ENCODE data around the gene FMR1.

FMR1 gene

DNA sequence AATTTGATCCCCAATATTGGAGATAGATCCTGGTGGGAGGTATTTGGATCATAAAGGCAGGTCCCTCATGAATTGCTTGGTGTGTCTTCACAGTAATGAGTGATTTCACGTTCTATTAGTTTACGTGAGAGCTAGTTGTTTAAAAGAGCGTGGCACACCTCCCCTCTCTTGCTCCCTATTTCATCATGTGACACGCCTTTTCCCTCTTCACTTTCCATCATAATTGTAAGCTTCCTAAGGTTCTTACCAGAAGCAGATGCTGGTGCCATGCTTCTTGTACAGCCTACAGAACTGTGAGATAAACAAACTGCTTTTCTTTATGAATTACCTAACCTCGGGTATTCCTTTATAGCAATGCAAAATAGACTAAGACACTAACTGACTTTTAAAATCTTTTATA, 34.0 kb upstream of the FMR1 start:
- no peak overlapping the region for H2BK5ac ChIP-seq (ENCODE audit: low read depth, low read length, poor library complexity, severe bottlenecking)
- no peak overlapping the region for H3K4me2 ChIP-seq (ENCODE audit: low read length, poor library complexity, severe bottlenecking)
- H2BK15ac ChIP-seq (ENCODE audit: low read depth, poor library complexity, severe bottlenecking) = no peak overlapping the region
- no peaks in the 10 kb centered on the region for H3K27me3 ChIP-seq (ENCODE audit: control insufficient read depth in 1 of 2, insufficient read depth in 1 of 2, low read length in 2 of 2)
- H3K4me3 ChIP-seq (ENCODE audit: insufficient read depth in 1 of 2, low read depth in 1 of 2, low read length in 2 of 2) = no peak overlapping the region
- H2AK5ac ChIP-seq (ENCODE audit: low read length, severe bottlenecking) = no peak overlapping the region
- H3K79me1 ChIP-seq (replicated peaks; ENCODE audit: low read length, poor library complexity, severe bottlenecking) = no peaks in the 10 kb centered on the region
- peaks cover 5% of the 10 kb centered on the region for H3K9me3 ChIP-seq (ENCODE audit: control insufficient read depth, low read length)
- no peak overlapping the region for H3K18ac ChIP-seq (ENCODE audit: low read depth in 1 of 2, low read length in 2 of 2)
- no peak overlapping the region for H3K23ac ChIP-seq (ENCODE audit: low read length in 2 of 2)
- no peak overlapping the region for H2AFZ ChIP-seq (ENCODE audit: low read depth, low read length)
- DNase-seq = no peak
- no peak overlapping the region for H4K8ac ChIP-seq (ENCODE audit: low read length)
- no peak overlapping the region for H3K9ac ChIP-seq (ENCODE audit: low read length)
- no peak overlapping the region for H4K91ac ChIP-seq (ENCODE audit: low read length)
- H3K4me1 ChIP-seq (ENCODE audit: control insufficient read depth, insufficient read depth, low read depth, low read length) = no peaks in the 10 kb centered on the region
- WGBS = 94% methylated on average over 4 of the region's 5 CpGs
- no peak overlapping the region for H2BK12ac ChIP-seq (ENCODE audit: low read length in 2 of 2)
- no peak overlapping the region for H3K4ac ChIP-seq (ENCODE audit: low read depth in 1 of 2, low read length in 2 of 2)
- H3K27ac ChIP-seq (ENCODE audit: low read length, poor library complexity, severe bottlenecking) = no peak overlapping the region
- H2BK120ac ChIP-seq (ENCODE audit: low read depth, low read length) = no peak overlapping the region
- no peaks in the 10 kb centered on the region for H3K36me3 ChIP-seq (ENCODE audit: control insufficient read depth in 1 of 2, insufficient read depth in 2 of 2, low read depth in 1 of 2, low read length in 2 of 2)
- no peak overlapping the region for H3K14ac ChIP-seq (ENCODE audit: low read length in 2 of 2)

DNA sequence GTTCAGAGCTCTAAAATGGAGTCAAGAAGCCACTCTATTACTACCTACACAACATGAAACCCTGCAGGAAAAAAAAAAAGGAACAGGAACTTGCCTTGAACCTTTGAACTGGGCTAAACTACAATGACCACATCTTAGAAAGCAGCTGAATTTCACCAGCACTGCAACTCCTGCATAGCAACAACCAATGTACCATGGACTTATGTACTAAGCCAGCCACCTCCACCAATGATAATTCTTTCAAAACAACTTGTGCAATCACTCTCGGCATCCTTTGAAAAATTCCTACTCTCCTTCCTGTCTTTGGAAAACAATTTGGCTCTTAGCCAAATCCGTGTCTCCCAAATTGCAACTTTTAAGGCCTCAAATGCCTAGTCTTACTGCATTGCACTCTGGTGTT, 26.8 kb upstream of the FMR1 start:
- H2BK120ac ChIP-seq (ENCODE audit: low read depth, low read length) = no peak overlapping the region
- H3K14ac ChIP-seq (ENCODE audit: low read length in 2 of 2) = no peak overlapping the region
- H3K18ac ChIP-seq (ENCODE audit: low read depth in 1 of 2, low read length in 2 of 2) = no peak overlapping the region
- H2BK12ac ChIP-seq (ENCODE audit: low read length in 2 of 2) = no peak overlapping the region
- no peak overlapping the region for H2BK15ac ChIP-seq (ENCODE audit: low read depth, poor library complexity, severe bottlenecking)
- WGBS = 61% methylated on average over 2 of the region's 2 CpGs
- no peak overlapping the region for H2BK5ac ChIP-seq (ENCODE audit: low read depth, low read length, poor library complexity, severe bottlenecking)
- H3K23ac ChIP-seq (ENCODE audit: low read length in 2 of 2) = no peak overlapping the region
- no peak overlapping the region for H3K4me3 ChIP-seq (ENCODE audit: insufficient read depth in 1 of 2, low read depth in 1 of 2, low read length in 2 of 2)
- no peaks in the 10 kb centered on the region for H3K27me3 ChIP-seq (ENCODE audit: control insufficient read depth in 1 of 2, insufficient read depth in 1 of 2, low read length in 2 of 2)
- peaks cover 5% of the 10 kb centered on the region for H3K9me3 ChIP-seq (ENCODE audit: control insufficient read depth, low read length)
- no peak overlapping the region for H4K91ac ChIP-seq (ENCODE audit: low read length)
- H3K9ac ChIP-seq (ENCODE audit: low read length) = no peak overlapping the region
- no peak overlapping the region for H3K4ac ChIP-seq (ENCODE audit: low read depth in 1 of 2, low read length in 2 of 2)
- no peaks in the 10 kb centered on the region for H3K4me1 ChIP-seq (ENCODE audit: control insufficient read depth, insufficient read depth, low read depth, low read length)
- no peak overlapping the region for H3K4me2 ChIP-seq (ENCODE audit: low read length, poor library complexity, severe bottlenecking)
- H3K27ac ChIP-seq (ENCODE audit: low read length, poor library complexity, severe bottlenecking) = no peak overlapping the region
- no peak overlapping the region for H2AFZ ChIP-seq (ENCODE audit: low read depth, low read length)
- H2AK5ac ChIP-seq (ENCODE audit: low read length, severe bottlenecking) = no peak overlapping the region
- DNase-seq = no peak
- H3K36me3 ChIP-seq (ENCODE audit: control insufficient read depth in 1 of 2, insufficient read depth in 2 of 2, low read depth in 1 of 2, low read length in 2 of 2) = no peaks in the 10 kb centered on the region
- H4K8ac ChIP-seq (ENCODE audit: low read length) = no peak overlapping the region
- H3K79me1 ChIP-seq (replicated peaks; ENCODE audit: low read length, poor library complexity, severe bottlenecking) = no peaks in the 10 kb centered on the region

DNA sequence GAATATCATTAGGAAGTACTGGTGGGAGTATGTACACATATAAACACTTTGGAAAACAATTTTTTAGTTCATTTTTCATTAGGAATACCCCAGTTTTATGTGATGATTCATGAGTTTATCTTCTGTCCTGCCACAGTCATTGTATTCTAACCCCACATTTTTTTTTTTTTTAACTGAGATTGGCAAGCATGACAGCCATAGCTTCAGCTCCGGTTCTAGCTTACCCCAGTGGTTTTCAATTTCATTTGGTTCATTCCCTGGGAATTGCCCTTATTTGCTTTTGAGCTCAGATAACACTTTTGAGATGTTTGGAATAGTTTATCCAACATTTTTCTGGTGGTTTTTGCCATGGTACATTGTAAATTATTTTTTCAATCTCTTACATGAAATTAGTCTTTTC, 21.0 kb upstream of the FMR1 start:
- H3K27ac ChIP-seq (ENCODE audit: low read length, poor library complexity, severe bottlenecking) = no peak overlapping the region
- no peak overlapping the region for H2BK12ac ChIP-seq (ENCODE audit: low read length in 2 of 2)
- peaks cover 5% of the 10 kb centered on the region for H3K9me3 ChIP-seq (ENCODE audit: control insufficient read depth, low read length)
- DNase-seq = no peak
- no peak overlapping the region for H2AK5ac ChIP-seq (ENCODE audit: low read length, severe bottlenecking)
- no peak overlapping the region for H3K4ac ChIP-seq (ENCODE audit: low read depth in 1 of 2, low read length in 2 of 2)
- no CpG with 5 or more reads among the region's 1 CpG for whole genome bisulfite sequencing
- H4K91ac ChIP-seq (ENCODE audit: low read length) = no peak overlapping the region
- H3K4me2 ChIP-seq (ENCODE audit: low read length, poor library complexity, severe bottlenecking) = no peak overlapping the region
- H3K18ac ChIP-seq (ENCODE audit: low read depth in 1 of 2, low read length in 2 of 2) = no peak overlapping the region
- H3K79me1 ChIP-seq (replicated peaks; ENCODE audit: low read length, poor library complexity, severe bottlenecking) = no peaks in the 10 kb centered on the region
- no peak overlapping the region for H3K9ac ChIP-seq (ENCODE audit: low read length)
- no peaks in the 10 kb centered on the region for H3K27me3 ChIP-seq (ENCODE audit: control insufficient read depth in 1 of 2, insufficient read depth in 1 of 2, low read length in 2 of 2)
- H3K36me3 ChIP-seq (ENCODE audit: control insufficient read depth in 1 of 2, insufficient read depth in 2 of 2, low read depth in 1 of 2, low read length in 2 of 2) = no peaks in the 10 kb centered on the region
- no peak overlapping the region for H3K14ac ChIP-seq (ENCODE audit: low read length in 2 of 2)
- no peak overlapping the region for H2BK5ac ChIP-seq (ENCODE audit: low read depth, low read length, poor library complexity, severe bottlenecking)
- no peak overlapping the region for H3K4me3 ChIP-seq (ENCODE audit: insufficient read depth in 1 of 2, low read depth in 1 of 2, low read length in 2 of 2)
- H2AFZ ChIP-seq (ENCODE audit: low read depth, low read length) = no peak overlapping the region
- H4K8ac ChIP-seq (ENCODE audit: low read length) = no peak overlapping the region
- H3K23ac ChIP-seq (ENCODE audit: low read length in 2 of 2) = no peak overlapping the region
- H2BK15ac ChIP-seq (ENCODE audit: low read depth, poor library complexity, severe bottlenecking) = no peak overlapping the region
- H3K4me1 ChIP-seq (ENCODE audit: control insufficient read depth, insufficient read depth, low read depth, low read length) = no peaks in the 10 kb centered on the region
- no peak overlapping the region for H2BK120ac ChIP-seq (ENCODE audit: low read depth, low read length)

DNA sequence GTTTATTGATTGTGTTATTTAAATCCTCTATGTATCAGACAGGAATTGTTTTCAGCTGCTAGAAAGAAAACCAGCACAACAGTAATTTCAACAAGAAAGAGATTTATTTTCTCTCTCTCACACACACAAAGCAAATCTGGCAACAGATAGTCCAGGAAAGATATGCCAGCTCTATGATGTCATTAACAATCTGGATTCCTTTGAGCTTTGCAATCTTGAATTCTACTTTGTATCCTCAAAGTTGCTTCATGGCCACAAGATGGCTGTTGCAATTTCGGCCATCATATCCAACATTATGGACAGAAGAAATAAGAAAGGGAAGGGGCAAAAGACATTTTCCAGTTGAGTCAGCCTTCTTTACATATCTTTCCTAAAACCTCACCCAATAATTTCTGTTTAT, 19.8 kb upstream of the FMR1 start:
- H2BK120ac ChIP-seq (ENCODE audit: low read depth, low read length) = no peak overlapping the region
- no peaks in the 10 kb centered on the region for H3K27me3 ChIP-seq (ENCODE audit: control insufficient read depth in 1 of 2, insufficient read depth in 1 of 2, low read length in 2 of 2)
- H3K79me1 ChIP-seq (replicated peaks; ENCODE audit: low read length, poor library complexity, severe bottlenecking) = no peaks in the 10 kb centered on the region
- H3K4me3 ChIP-seq (ENCODE audit: insufficient read depth in 1 of 2, low read depth in 1 of 2, low read length in 2 of 2) = no peak overlapping the region
- H3K9ac ChIP-seq (ENCODE audit: low read length) = peak overlapping the region; percentile 54
- no peak overlapping the region for H3K14ac ChIP-seq (ENCODE audit: low read length in 2 of 2)
- H2AFZ ChIP-seq (ENCODE audit: low read depth, low read length) = no peak overlapping the region
- WGBS = no CpG with 5 or more reads among the region's 1 CpG
- no peaks in the 10 kb centered on the region for H3K36me3 ChIP-seq (ENCODE audit: control insufficient read depth in 1 of 2, insufficient read depth in 2 of 2, low read depth in 1 of 2, low read length in 2 of 2)
- H3K27ac ChIP-seq (ENCODE audit: low read length, poor library complexity, severe bottlenecking) = no peak overlapping the region
- no peak overlapping the region for H2BK5ac ChIP-seq (ENCODE audit: low read depth, low read length, poor library complexity, severe bottlenecking)
- H3K23ac ChIP-seq (ENCODE audit: low read length in 2 of 2) = no peak overlapping the region
- no peak overlapping the region for H4K8ac ChIP-seq (ENCODE audit: low read length)
- DNase-seq = no peak
- H3K4me1 ChIP-seq (ENCODE audit: control insufficient read depth, insufficient read depth, low read depth, low read length) = no peaks in the 10 kb centered on the region
- no peak overlapping the region for H2BK15ac ChIP-seq (ENCODE audit: low read depth, poor library complexity, severe bottlenecking)
- H2BK12ac ChIP-seq (ENCODE audit: low read length in 2 of 2) = no peak overlapping the region
- H2AK5ac ChIP-seq (ENCODE audit: low read length, severe bottlenecking) = no peak overlapping the region
- H3K18ac ChIP-seq (ENCODE audit: low read depth in 1 of 2, low read length in 2 of 2) = no peak overlapping the region
- no peak overlapping the region for H3K4ac ChIP-seq (ENCODE audit: low read depth in 1 of 2, low read length in 2 of 2)
- no peak overlapping the region for H3K4me2 ChIP-seq (ENCODE audit: low read length, poor library complexity, severe bottlenecking)
- H3K9me3 ChIP-seq (ENCODE audit: control insufficient read depth, low read length) = peaks cover 5% of the 10 kb centered on the region
- no peak overlapping the region for H4K91ac ChIP-seq (ENCODE audit: low read length)

All from mesenchymal stem cell (in vitro differentiated cells and primary cell).